ENCODE data around the gene BRI3BP.

- TF ChIP-seq CTCF (IDR thresholded peaks at IDR 0.05) (no peak), POLR2A (IDR thresholded peaks at IDR 0.05) (no peak)
Measured at GRCh38 chr12:125079648-125080645, 86.5 kb downstream of the BRI3BP start.
